Measurements from ENCODE around the gene NATD1. TPM values are rescaled to one million over a fixed set of nuclear protein-coding genes. Genes with fewer than 3 reads are reported as not detected.

NATD1 gene
- polyA plus RNA-seq, 4 donors: 2.4 to 7.5 (median 2.9) TPM

GRCh38 chr17:21291862-21292261, 38.7 kb upstream of the NATD1 start:
- peaks cover 0 to 63% (median 3%) of the 10 kb centered on the region in 3 donors for H3K36me3 ChIP-seq (ENCODE audit: control insufficient read depth in 3 of 3, insufficient read depth in 2 of 3, low read depth in 1 of 3, low read length in 3 of 3)
- peaks cover 8 to 25% (median 15%) of the 10 kb centered on the region in 3 donors for H3K4me1 ChIP-seq (ENCODE audit: control insufficient read depth in 3 of 3, insufficient read depth in 2 of 3, low read depth in 1 of 3, low read length in 2 of 3)
- no peaks in the 10 kb centered on the region for H3K27me3 ChIP-seq (ENCODE audit: control insufficient read depth in 3 of 3, insufficient read depth in 3 of 3, low read length in 3 of 3)
- peaks cover 0 to 25% of the 10 kb centered on the region in 2 donors for H3K9me3 ChIP-seq (ENCODE audit: control insufficient read depth in 2 of 2, insufficient read depth in 1 of 2, low read depth in 1 of 2, low read length in 1 of 2)
- FAIRE-seq (no peak), DNase-seq (no peak)
- WGBS, 3 donors: 64 to 69% (median 67%) methylated on average over 12 of the region's 12 CpGs
- H3K27ac ChIP-seq (ENCODE audit: low read depth in 1 of 3, low read length in 2 of 3): no peak overlapping the region
- H3K4me3 ChIP-seq (ENCODE audit: low read depth in 1 of 3, low read length in 3 of 3): no peak overlapping the region

DNA sequence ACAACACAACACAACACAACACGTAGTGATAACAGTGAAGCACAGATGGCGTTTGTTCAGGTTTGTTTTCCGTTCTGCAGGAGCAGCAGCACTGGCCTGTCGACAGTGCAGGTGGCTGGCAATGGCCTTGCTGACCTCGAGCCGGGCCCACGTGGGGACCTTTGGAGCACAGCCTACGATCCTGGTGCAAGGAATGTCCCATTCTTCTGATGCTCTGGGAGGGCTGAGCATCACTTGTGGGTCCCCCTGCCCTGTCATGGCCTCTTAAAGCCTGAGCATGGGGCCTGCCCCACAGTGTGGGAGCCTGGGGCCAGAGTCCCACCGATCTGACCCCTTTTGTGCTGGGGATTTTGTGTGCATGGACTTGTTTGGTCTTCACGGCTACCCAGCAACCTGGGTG, 38.1 kb upstream of the NATD1 start:
- H3K9me3 ChIP-seq (ENCODE audit: control insufficient read depth in 2 of 2, insufficient read depth in 1 of 2, low read depth in 1 of 2, low read length in 1 of 2): peaks cover 0 to 20% of the 10 kb centered on the region in 2 donors
- no peaks in the 10 kb centered on the region for H3K27me3 ChIP-seq (ENCODE audit: control insufficient read depth in 3 of 3, insufficient read depth in 3 of 3, low read length in 3 of 3)
- peaks cover 9 to 30% (median 15%) of the 10 kb centered on the region in 3 donors for H3K4me1 ChIP-seq (ENCODE audit: control insufficient read depth in 3 of 3, insufficient read depth in 2 of 3, low read depth in 1 of 3, low read length in 2 of 3)
- H3K27ac ChIP-seq (ENCODE audit: low read depth in 1 of 3, low read length in 2 of 3): no peak overlapping the region
- WGBS, 3 donors: 40 to 67% (median 53%) methylated on average over 10 of the region's 10 CpGs
- H3K4me3 ChIP-seq (ENCODE audit: low read depth in 1 of 3, low read length in 3 of 3): no peak overlapping the region
- DNase-seq: no peak
- H3K36me3 ChIP-seq (ENCODE audit: control insufficient read depth in 3 of 3, insufficient read depth in 2 of 3, low read depth in 1 of 3, low read length in 3 of 3): peaks cover 0 to 59% (median 3%) of the 10 kb centered on the region in 3 donors
- no peak for FAIRE-seq

DNA sequence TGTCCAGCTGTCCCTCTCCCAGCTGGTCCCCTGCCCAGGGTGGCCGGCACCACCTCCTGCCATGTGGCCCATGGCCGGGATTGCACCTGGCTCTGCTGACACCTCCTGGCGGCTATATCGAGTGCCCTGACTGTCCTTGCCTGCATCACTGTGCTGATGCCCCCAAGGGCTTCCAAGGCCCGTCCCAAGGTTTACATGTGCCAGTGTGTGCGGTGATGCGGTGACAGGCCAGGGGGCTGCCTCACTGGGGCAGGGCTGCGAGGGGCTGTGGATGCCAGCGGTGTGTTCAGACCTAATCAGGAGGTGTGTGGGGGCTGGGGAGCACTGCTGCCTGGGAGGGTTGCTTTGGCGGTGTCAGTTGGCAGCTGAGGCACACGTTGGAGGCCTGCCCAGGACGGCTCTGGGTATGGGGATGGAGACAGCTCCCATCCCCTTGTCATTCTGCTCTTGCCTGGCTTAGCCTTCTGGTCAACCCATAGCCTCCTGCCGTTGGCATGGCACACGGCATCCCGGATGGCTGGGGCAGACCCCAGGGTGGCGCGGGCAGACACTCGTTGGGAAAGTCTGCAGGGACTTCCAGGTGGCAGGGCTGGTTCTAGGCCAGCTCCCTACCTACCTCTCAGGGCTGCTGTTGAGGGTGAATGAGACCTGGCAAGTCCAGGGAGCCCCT, 36.8 kb upstream of the NATD1 start:
- FAIRE-seq: no peak
- H3K27ac ChIP-seq (ENCODE audit: low read depth in 1 of 3, low read length in 2 of 3): no peak overlapping the region
- H3K4me1 ChIP-seq (ENCODE audit: control insufficient read depth in 3 of 3, insufficient read depth in 2 of 3, low read depth in 1 of 3, low read length in 2 of 3): peaks cover 9 to 34% (median 15%) of the 10 kb centered on the region in 3 donors
- H3K36me3 ChIP-seq (ENCODE audit: control insufficient read depth in 3 of 3, insufficient read depth in 2 of 3, low read depth in 1 of 3, low read length in 3 of 3): peaks cover 0 to 55% (median 3%) of the 10 kb centered on the region in 3 donors
- peaks cover 0 to 14% of the 10 kb centered on the region in 2 donors for H3K9me3 ChIP-seq (ENCODE audit: control insufficient read depth in 2 of 2, insufficient read depth in 1 of 2, low read depth in 1 of 2, low read length in 1 of 2)
- no peak for DNase-seq
- H3K4me3 ChIP-seq (ENCODE audit: low read depth in 1 of 3, low read length in 3 of 3): no peak overlapping the region
- no peaks in the 10 kb centered on the region for H3K27me3 ChIP-seq (ENCODE audit: control insufficient read depth in 3 of 3, insufficient read depth in 3 of 3, low read length in 3 of 3)
- WGBS, 3 donors: 41 to 71% (median 58%) methylated on average over 18 of the region's 18 CpGs

DNA sequence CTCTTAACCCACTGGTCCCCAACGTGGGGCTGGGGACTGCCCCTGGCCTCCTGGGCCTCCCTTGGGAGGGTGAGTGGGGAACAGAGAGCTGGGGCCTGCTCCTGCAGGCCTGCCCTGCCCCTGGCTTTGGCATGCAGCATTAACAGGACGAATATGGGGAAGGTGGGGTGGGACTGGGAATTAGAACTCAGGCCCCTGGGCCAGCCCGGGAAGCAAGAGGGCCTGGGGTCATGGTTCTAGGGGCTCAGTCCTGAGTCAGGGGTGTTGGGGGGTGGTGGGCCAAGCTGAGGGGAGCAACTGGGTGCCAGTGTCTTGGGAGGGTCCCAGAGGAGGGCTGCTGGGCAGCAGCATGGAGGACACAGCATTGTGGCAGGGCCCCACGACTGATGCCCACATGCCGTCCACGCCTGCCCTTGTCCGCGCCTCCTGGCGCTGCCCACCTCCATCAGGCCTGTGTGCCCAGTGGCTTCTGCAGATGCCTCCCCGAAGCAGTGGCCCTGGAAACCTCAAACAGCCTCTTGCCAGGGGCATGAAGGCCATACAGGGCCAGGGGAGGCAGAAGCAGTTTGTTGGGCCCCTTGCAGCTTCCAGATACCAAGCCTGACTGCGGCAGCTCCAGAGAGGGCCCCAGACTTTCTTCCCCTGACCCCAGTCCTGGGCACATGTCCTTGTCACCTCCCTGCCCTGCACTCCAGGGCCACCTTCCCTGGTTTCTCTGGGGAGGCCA, 36.1 kb upstream of the NATD1 start:
- DNase-seq (no peak), FAIRE-seq (no peak)
- Histone ChIP-seq H3K27me3 (ENCODE audit: control insufficient read depth in 3 of 3, insufficient read depth in 3 of 3, low read length in 3 of 3) (no peaks in the 10 kb centered on the region), H3K9me3 (ENCODE audit: control insufficient read depth in 2 of 2, insufficient read depth in 1 of 2, low read depth in 1 of 2, low read length in 1 of 2) (peaks cover 0 to 9% of the 10 kb centered on the region in 2 donors), H3K4me1 (ENCODE audit: control insufficient read depth in 3 of 3, insufficient read depth in 2 of 3, low read depth in 1 of 3, low read length in 2 of 3) (peaks cover 9 to 34% (median 15%) of the 10 kb centered on the region in 3 donors), H3K27ac (ENCODE audit: low read depth in 1 of 3, low read length in 2 of 3) (peak overlapping the region in 2 of 3 donors; percentile 75 to 92), H3K36me3 (ENCODE audit: control insufficient read depth in 3 of 3, insufficient read depth in 2 of 3, low read depth in 1 of 3, low read length in 3 of 3) (peaks cover 0 to 51% (median 3%) of the 10 kb centered on the region in 3 donors), H3K4me3 (ENCODE audit: low read depth in 1 of 3, low read length in 3 of 3) (no peak overlapping the region)
- WGBS, 3 donors: 49 to 79% (median 66%) methylated on average over 5 to 11 of the region's 11 CpGs

GRCh38 chr17:21288571-21289017, 35.4 kb upstream of the NATD1 start:
- no peak for FAIRE-seq
- Histone ChIP-seq H3K36me3 (ENCODE audit: control insufficient read depth in 3 of 3, insufficient read depth in 2 of 3, low read depth in 1 of 3, low read length in 3 of 3) (peaks cover 0 to 43% (median 3%) of the 10 kb centered on the region in 3 donors), H3K27me3 (ENCODE audit: control insufficient read depth in 3 of 3, insufficient read depth in 3 of 3, low read length in 3 of 3) (no peaks in the 10 kb centered on the region), H3K27ac (ENCODE audit: low read depth in 1 of 3, low read length in 2 of 3) (peak overlapping the region; percentile 75 to 96 (median 92)), H3K9me3 (ENCODE audit: control insufficient read depth in 2 of 2, insufficient read depth in 1 of 2, low read depth in 1 of 2, low read length in 1 of 2) (peaks cover 0 to 9% of the 10 kb centered on the region in 2 donors), H3K4me3 (ENCODE audit: low read depth in 1 of 3, low read length in 3 of 3) (peak overlapping the region in 2 of 3 donors; percentile 33 to 51), H3K4me1 (ENCODE audit: control insufficient read depth in 3 of 3, insufficient read depth in 2 of 3, low read depth in 1 of 3, low read length in 2 of 3) (peaks cover 9 to 35% (median 15%) of the 10 kb centered on the region in 3 donors)
- WGBS, 3 donors: 27 to 45% (median 30%) methylated on average over 6 of the region's 6 CpGs
- DNase-seq: no peak

DNA sequence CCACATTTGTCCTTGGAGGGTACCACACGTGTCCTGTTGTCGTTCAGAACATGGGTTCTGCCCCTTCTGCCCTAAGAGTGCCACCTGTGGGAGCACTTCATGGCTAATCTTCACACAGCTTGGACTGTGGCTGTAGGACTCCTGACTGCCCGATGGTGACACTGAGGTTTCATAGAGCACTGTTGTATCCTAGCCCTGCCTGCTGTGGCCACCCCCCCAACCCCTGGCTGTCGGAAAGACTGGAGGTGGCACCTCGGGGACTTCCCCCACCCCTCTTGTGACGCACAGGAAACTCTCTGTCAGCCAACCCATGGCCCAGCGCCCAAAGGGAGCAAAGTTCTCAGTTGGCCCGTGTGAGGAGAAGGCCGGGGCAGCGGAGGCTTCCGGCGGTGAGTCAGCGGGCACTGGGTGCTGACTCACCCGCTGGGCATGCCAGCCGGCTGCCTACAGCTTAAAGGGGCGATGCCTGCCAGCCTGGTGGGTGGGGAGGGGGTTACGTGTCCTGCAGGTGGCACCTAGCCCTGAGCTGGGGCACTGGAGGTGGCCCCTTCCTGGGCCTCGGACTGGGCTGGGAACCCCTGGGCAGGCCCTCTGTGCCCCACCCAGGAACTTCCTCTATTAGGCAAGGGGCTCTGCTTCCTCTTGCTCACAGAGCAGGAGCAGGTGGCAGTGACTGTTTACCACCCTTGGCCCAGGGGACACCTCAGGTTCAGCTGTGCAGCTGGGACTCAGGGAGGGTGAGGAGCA, 34.7 kb upstream of the NATD1 start:
- Histone ChIP-seq H3K36me3 (ENCODE audit: control insufficient read depth in 3 of 3, insufficient read depth in 2 of 3, low read depth in 1 of 3, low read length in 3 of 3) (peaks cover 0 to 36% (median 3%) of the 10 kb centered on the region in 3 donors), H3K4me3 (ENCODE audit: low read depth in 1 of 3, low read length in 3 of 3) (peak overlapping the region in 2 of 3 donors; percentile 92 to 95), H3K4me1 (ENCODE audit: control insufficient read depth in 3 of 3, insufficient read depth in 2 of 3, low read depth in 1 of 3, low read length in 2 of 3) (peaks cover 9 to 39% (median 15%) of the 10 kb centered on the region in 3 donors), H3K9me3 (ENCODE audit: control insufficient read depth in 2 of 2, insufficient read depth in 1 of 2, low read depth in 1 of 2, low read length in 1 of 2) (peaks cover 0 to 6% of the 10 kb centered on the region in 2 donors), H3K27me3 (ENCODE audit: control insufficient read depth in 3 of 3, insufficient read depth in 3 of 3, low read length in 3 of 3) (peaks cover 0 to 2% (median 0%) of the 10 kb centered on the region in 3 donors), H3K27ac (ENCODE audit: low read depth in 1 of 3, low read length in 2 of 3) (peak overlapping the region; percentile 91 to 96 (median 92))
- peak; percentile 98 to 100 for DNase-seq
- 0 to 8% (median 0%) methylated on average over 18 of the region's 18 CpGs for WGBS, 3 donors
- no peak for FAIRE-seq

DNA sequence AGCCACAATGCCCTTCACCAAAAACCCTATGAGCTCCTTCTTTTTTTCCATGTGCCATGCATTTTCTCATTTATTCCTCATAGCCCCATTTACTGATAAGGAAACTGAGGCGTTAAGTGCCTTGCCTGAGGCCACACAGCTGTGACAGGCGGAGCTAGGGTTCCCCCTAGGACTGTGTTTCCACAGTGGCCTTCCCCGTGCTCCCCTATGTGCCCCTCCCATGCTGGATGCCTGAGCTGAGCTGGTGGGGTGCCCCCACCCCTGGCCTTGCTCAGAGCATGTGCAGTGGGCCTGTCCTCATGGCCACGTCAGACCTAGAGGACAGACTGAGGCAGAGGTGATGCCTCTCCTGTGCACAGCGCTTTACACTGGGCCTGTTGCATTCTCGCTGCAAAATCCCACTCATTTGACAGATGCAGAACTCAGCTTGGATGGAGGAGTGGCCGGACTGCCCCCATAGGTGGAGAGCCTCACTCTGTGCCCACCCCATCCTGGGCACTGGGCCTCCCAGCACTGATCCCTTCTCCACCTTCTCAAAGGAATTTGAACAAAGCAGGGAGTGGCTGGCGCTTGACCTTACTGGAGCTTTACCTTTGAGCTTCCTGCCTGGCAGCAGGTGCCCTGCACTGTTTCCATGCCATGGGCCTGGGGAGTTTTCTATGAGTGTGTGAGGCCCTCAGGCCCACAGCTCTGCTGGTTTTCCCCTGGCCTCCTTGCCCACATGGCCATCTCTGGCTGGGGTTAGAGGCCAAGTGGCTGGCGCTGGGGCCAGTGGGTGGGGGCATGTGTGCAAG, 33.9 kb upstream of the NATD1 start:
- 8 to 35% (median 21%) methylated on average over 9 of the region's 9 CpGs for WGBS, 3 donors
- peaks cover 0 to 33% (median 3%) of the 10 kb centered on the region in 3 donors for H3K36me3 ChIP-seq (ENCODE audit: control insufficient read depth in 3 of 3, insufficient read depth in 2 of 3, low read depth in 1 of 3, low read length in 3 of 3)
- peaks cover 0 to 6% of the 10 kb centered on the region in 2 donors for H3K9me3 ChIP-seq (ENCODE audit: control insufficient read depth in 2 of 2, insufficient read depth in 1 of 2, low read depth in 1 of 2, low read length in 1 of 2)
- peak overlapping the region; percentile 91 to 96 (median 92) for H3K27ac ChIP-seq (ENCODE audit: low read depth in 1 of 3, low read length in 2 of 3)
- peaks cover 0 to 6% (median 0%) of the 10 kb centered on the region in 3 donors for H3K27me3 ChIP-seq (ENCODE audit: control insufficient read depth in 3 of 3, insufficient read depth in 3 of 3, low read length in 3 of 3)
- H3K4me3 ChIP-seq (ENCODE audit: low read depth in 1 of 3, low read length in 3 of 3): peak overlapping the region in 2 of 3 donors; percentile 92 to 95
- FAIRE-seq (no peak), DNase-seq (peak; percentile 82 to 95)
- H3K4me1 ChIP-seq (ENCODE audit: control insufficient read depth in 3 of 3, insufficient read depth in 2 of 3, low read depth in 1 of 3, low read length in 2 of 3): peaks cover 9 to 39% (median 15%) of the 10 kb centered on the region in 3 donors
